GM18951 (cell line): ENCODE measurements around the gene CUBN.

Source experiments
- POLR2A ChIP-seq: IDR thresholded peaks from 4 replicates; pipeline ENCODE4 v1.6.1; 2011; ENCODE audit warnings: mild to moderate bottlenecking; ENCODE audit not compliant: insufficient read length, insufficient read depth; ENCODE audit errors: extremely low read depth
- in situ Hi-C: fragments of 300-500 bp; cut with MboI; formaldehyde crosslinking; loops from one replicate; pipeline ENCODE4 v1.12.0; 2022; ENCODE audit warnings: low sequenced_read_pairs, mixed read lengths, inconsistent platforms; ENCODE audit not compliant: unreplicated experiment

Gene CUBN

DNA sequence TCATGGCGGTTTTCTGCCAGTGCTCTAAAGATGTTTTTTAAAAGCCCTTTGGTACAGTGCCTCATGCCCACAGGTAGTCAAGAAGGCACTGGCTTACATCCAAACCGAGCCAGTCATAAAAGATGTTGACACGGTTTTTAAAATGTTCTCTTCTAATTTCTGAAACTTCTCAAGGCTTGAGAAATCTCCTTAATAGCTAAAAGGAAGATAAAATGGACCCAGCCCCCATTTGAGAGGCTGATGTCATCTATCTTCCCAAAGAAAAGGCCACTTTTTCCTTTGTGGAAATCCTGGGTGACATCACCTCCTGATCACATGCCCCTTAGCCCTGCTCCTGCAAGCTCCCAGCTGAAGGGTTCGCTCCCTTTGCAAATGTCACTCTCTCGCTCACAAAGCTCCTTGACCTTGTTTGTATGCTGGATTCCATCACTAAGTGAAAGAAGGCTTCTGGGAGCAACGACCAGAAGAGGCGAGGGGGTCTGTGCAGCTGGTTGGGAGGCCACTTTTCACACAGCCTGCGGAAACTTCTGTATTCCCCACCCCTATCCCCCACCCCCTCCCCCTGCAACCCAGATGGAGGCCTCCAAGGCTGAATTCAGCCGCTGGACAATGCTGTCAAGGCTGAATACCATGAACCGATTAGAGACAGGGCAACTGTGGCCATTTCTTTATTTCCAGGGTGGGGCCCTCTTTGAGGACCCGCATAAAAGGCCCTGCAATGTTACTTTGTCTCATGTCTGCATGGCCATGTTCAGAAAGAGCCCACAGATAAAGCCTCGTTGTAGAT is 122.8 kb downstream of the CUBN start:
- no peak for TF ChIP-seq POLR2A
- in situ Hi-C loops = no loop called here

GRCh38 chr10:17005621-17006566 is 123.7 kb downstream of the CUBN start:
- in situ Hi-C loops = no loop called here
- no peak for TF ChIP-seq POLR2A

DNA sequence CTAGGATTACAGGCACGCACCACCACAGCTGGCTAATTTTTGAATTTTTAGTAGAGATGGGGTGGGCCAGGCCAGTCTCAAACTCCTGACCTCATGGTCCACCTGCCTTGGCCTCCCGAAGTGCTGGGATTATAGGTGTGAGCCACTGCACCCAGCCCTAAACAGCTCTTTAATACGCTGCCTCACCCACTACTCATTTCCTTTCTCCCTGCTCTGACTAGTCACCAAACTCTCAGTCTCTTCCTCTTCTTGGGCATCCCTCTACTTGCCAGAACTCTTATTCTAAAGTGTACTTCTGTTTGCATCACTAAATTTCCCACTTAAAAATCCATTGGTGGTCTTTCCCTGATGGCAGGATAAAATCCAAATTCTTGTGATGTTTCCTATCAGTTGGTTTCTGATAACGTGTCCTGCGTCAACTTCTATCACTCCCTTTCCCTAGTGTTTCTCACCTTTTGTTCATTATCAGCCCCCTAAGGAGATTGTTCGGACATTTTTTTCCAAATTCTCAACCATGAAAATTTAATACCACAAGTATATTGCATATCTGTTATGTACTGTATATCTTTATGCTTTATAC is 124.7 kb downstream of the CUBN start:
- no peak for TF ChIP-seq POLR2A
- in situ Hi-C loops = no loop called here

DNA sequence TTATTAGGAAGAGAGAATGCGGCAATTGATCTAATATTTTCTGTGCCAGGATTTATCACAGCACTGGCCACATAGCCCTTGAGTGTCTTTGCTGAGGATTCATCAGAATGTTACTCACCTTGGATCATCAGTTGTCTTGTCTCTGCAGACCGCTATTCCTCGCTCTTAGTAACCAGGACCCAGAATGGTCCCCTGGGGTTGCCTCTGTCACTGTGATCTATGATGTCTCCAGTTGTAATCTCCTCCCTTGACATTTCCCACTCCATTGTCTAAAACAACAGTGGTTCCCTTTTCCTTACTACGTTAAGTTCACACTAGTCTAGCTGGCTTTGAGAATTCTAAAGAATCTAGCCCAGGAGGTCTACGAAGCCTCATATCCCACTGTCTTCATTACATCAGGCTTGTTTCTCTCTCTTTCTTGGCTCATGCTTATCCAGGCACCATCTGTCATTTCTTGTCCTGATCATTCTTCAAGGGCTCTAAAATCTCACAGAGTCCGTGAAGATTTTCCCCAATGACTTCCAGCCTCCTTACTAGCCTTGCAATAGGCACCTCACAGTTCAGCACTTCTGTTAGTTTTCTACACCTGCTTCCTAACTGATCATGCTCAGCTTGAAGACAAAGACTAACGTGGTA is 125.8 kb downstream of the CUBN start:
- TF ChIP-seq POLR2A = no peak
- in situ Hi-C loops = no loop called here

GRCh38 chr10:17003151-17003550 is 126.5 kb downstream of the CUBN start:
- no peak for TF ChIP-seq POLR2A
- in situ Hi-C loops = no loop called here

- TF ChIP-seq POLR2A = no peak
- in situ Hi-C loops = no loop called here
These were observed 127.5 kb downstream of the CUBN start for GRCh38 chr10:17001961-17002749.

- in situ Hi-C loops = no loop called here
- no peak for TF ChIP-seq POLR2A
These were observed 128.3 kb downstream of the CUBN start for GRCh38 chr10:17001297-17001744.

- in situ Hi-C loops = no loop called here
- no peak for TF ChIP-seq POLR2A
These were observed 129.8 kb downstream of the CUBN start for GRCh38 chr10:16999665-17000451.

GRCh38 chr10:16996530-16996964 is 133.1 kb downstream of the CUBN start:
- TF ChIP-seq POLR2A = no peak
- in situ Hi-C loops = no loop called here

GRCh38 chr10:16995867-16996529 is 133.6 kb downstream of the CUBN start:
- no peak for TF ChIP-seq POLR2A
- in situ Hi-C loops = no loop called here

- no peak for TF ChIP-seq POLR2A
- in situ Hi-C loops = no loop called here
These were observed 136.4 kb downstream of the CUBN start for GRCh38 chr10:16993186-16993585.

DNA sequence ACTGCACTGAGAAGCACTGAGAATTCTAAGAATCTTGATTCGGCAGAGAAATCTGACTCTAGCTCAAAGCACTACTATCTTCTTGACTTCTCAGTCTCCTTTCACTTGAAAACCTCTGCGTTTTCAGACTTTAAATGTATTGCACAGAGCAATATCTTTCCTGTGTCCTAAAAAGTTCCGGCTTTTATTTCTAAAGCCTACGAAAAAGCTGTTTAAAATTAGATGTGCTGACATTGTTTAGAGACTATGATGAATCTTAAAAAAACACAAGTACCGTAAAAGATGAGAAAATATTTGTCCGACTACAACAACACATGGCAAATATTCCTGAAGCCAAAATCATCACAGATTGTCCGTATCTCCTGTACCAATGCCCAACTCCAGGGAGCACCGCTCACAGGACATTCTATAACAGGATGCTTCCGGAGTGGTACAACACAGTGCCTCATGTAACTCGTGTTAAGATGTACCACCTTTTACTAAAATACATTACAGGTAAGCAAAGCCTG is 136.9 kb downstream of the CUBN start:
- no peak for TF ChIP-seq POLR2A
- in situ Hi-C loops = no loop called here
